Loucy (cell line): ENCODE results near the gene PRXL2A.
A peak's percentile ranks its signal among the peaks of the same experiment; 100 is the strongest.

Source experiments
- CTCF ChIP-seq: fragments of 200-600 bp; sonication (generic); conservative IDR thresholded peaks from 2 replicates; pipeline ENCODE4 v1.5.1; 2014; ENCODE audit warnings: mild to moderate bottlenecking, antibody characterized with exemption, low read length
- EZH2phosphoT487 ChIP-seq: fragments of 200-600 bp; IDR thresholded peaks from 2 replicates; pipeline ENCODE4 v1.6.1; 2018; ENCODE audit warnings: antibody characterized with exemption, mild to moderate bottlenecking, moderate library complexity, borderline replicate concordance

- TF ChIP-seq CTCF (peak; percentile 89), EZH2phosphoT487 (no peak)
These were observed 36.4 kb downstream of the PRXL2A start for GRCh38 chr10:80444646-80445319.
